IMR-90 (cell line): ENCODE measurements around the gene KLK12. TPM values are rescaled to one million over a fixed set of nuclear protein-coding genes. Genes with fewer than 3 reads are reported as not detected.

Experiments
- ATAC-seq: fragments of 200-7000 bp; cut with Tn5 transposase; 2 replicates; pipeline ENCODE4 v1.9.1; 2020; ENCODE audit warnings: low read depth, mild to moderate bottlenecking, moderate library complexity
- BruUV-seq: library from RNA; stranded (reverse); fragments of 400-500 nt; replicated peaks from 2 replicates; lab custom pipeline; 2021; lab: Mats Ljungman, UMichigan
- CTCF ChIA-PET: fragments of 300-600 bp; formaldehyde crosslinking; extraction: SDS; loops from one replicate; lab custom pipeline; 2021; ENCODE audit warnings: antibody characterized with exemption; lab: Yijun Ruan, JAX
- POLR2A ChIA-PET: fragments of 300-600 bp; sonication (Branson Sonifier 250); formaldehyde crosslinking; loops from one replicate; lab custom pipeline; 2022; ENCODE audit warnings: antibody characterized with exemption; ENCODE audit not compliant: unreplicated experiment; lab: Charles Lee
- DNase-seq: peaks from one replicate; pipeline ENCODE4 v3.0.0; 2013
- H2AFZ ChIP-seq: replicated peaks from 2 replicates; pipeline ENCODE3; 2013; ENCODE audit warnings: low read length, mild to moderate bottlenecking; ENCODE audit not compliant: poor library complexity
- H2AK5ac ChIP-seq: 2 replicates; pipeline ENCODE4 v1.6.1; 2013; ENCODE audit warnings: low read depth, low read length, inconsistent platforms
- H2AK9ac ChIP-seq: replicated peaks from 2 replicates; pipeline ENCODE3; 2013; ENCODE audit warnings: mild to moderate bottlenecking, low read depth, low read length, moderate library complexity; ENCODE audit not compliant: poor library complexity
- H2BK120ac ChIP-seq: 2 replicates; pipeline ENCODE4 v1.6.1; 2013; ENCODE audit warnings: low read depth, low read length, inconsistent platforms
- H2BK15ac ChIP-seq: 3 replicates; pipeline ENCODE4 v1.6.1; 2013; ENCODE audit warnings: low read depth, low read length, inconsistent platforms
- H2BK20ac ChIP-seq: 2 replicates; pipeline ENCODE4 v1.6.1; 2013; ENCODE audit warnings: low read depth, mild to moderate bottlenecking, inconsistent platforms, low read length, moderate library complexity
- H2BK5ac ChIP-seq: 2 replicates; pipeline ENCODE4 v1.6.1; 2013; ENCODE audit warnings: mild to moderate bottlenecking, low read depth, low read length, inconsistent platforms; ENCODE audit not compliant: poor library complexity, severe bottlenecking
- H3K14ac ChIP-seq: replicated peaks from 2 replicates; pipeline ENCODE4 v1.6.1; 2013; ENCODE audit warnings: low read depth, low read length, inconsistent platforms
- H3K18ac ChIP-seq: 2 replicates; pipeline ENCODE4 v1.6.1; 2013; ENCODE audit warnings: low read depth, low read length, control low read depth
- H3K23ac ChIP-seq: 2 replicates; pipeline ENCODE4 v1.6.1; 2013; ENCODE audit warnings: low read depth, low read length, inconsistent platforms
- H3K27ac ChIP-seq: 2 replicates; pipeline ENCODE4 v1.5.1; 2013; ENCODE audit warnings: mild to moderate bottlenecking, control low read depth, low read length; ENCODE audit not compliant: insufficient read depth
- H3K27me3 ChIP-seq: 2 replicates; pipeline ENCODE4 v1.6.1; 2013; ENCODE audit warnings: low read length; ENCODE audit not compliant: control insufficient read depth, insufficient read depth
- H3K36me3 ChIP-seq: 2 replicates; pipeline ENCODE4 v1.6.1; 2013; ENCODE audit warnings: low read length, mixed read lengths; ENCODE audit not compliant: control insufficient read depth, insufficient read depth
- H3K4ac ChIP-seq: 2 replicates; pipeline ENCODE4 v1.6.1; 2013; ENCODE audit warnings: low read depth, low read length, inconsistent platforms
- H3K4me1 ChIP-seq: 2 replicates; pipeline ENCODE4 v1.6.1; 2013; ENCODE audit warnings: low read length, mixed read lengths; ENCODE audit not compliant: control insufficient read depth, insufficient read depth
- H3K4me2 ChIP-seq: 2 replicates; pipeline ENCODE4 v1.6.1; 2013; ENCODE audit warnings: low read depth, mild to moderate bottlenecking, control low read depth, low read length, moderate library complexity
- H3K4me3 ChIP-seq: 2 replicates; pipeline ENCODE4 v1.5.1; 2013; ENCODE audit warnings: low read depth, mild to moderate bottlenecking, control low read depth, low read length, moderate library complexity; ENCODE audit not compliant: insufficient read depth
- H3K56ac ChIP-seq: 2 replicates; pipeline ENCODE4 v1.6.1; 2013; ENCODE audit warnings: low read length, inconsistent platforms; ENCODE audit not compliant: insufficient read depth; ENCODE audit errors: extremely low read depth
- H3K79me1 ChIP-seq, 2 experiments: 2 replicates each; pipeline ENCODE4 v1.6.1; 2013; ENCODE audit warnings: low read length in 2 of 2, inconsistent platforms in 1 of 2, low read depth in 1 of 2
- H3K9ac ChIP-seq: 2 replicates; pipeline ENCODE4 v1.6.1; 2013; ENCODE audit warnings: low read depth, low read length, control low read depth
- H3K9me1 ChIP-seq: 2 replicates; pipeline ENCODE4 v1.6.1; 2013; ENCODE audit warnings: low read length, inconsistent platforms; ENCODE audit not compliant: insufficient read depth
- H3K9me3 ChIP-seq: 2 replicates; pipeline ENCODE4 v1.6.1; 2013; ENCODE audit warnings: low read length; ENCODE audit not compliant: control insufficient read depth, insufficient read depth
- H4K20me1 ChIP-seq: 2 replicates; pipeline ENCODE4 v1.6.1; 2013; ENCODE audit warnings: low read length, inconsistent platforms; ENCODE audit not compliant: insufficient read depth
- H4K5ac ChIP-seq: 2 replicates; pipeline ENCODE4 v1.6.1; 2013; ENCODE audit warnings: mild to moderate bottlenecking, low read depth, low read length, control low read depth
- H4K8ac ChIP-seq, 2 experiments: 2 replicates each; pipeline ENCODE4 v1.6.1; 2013; ENCODE audit warnings: low read depth in 2 of 2, low read length in 2 of 2, control low read depth in 1 of 2, inconsistent platforms in 1 of 2
- H4K91ac ChIP-seq: 2 replicates; pipeline ENCODE4 v1.6.1; 2013; ENCODE audit warnings: low read depth, low read length, inconsistent platforms; ENCODE audit not compliant: insufficient read depth
- BHLHE40 ChIP-seq: fragments of 150-350 bp; IDR thresholded peaks from 2 replicates; pipeline ENCODE4 v1.6.1; 2016; ENCODE audit warnings: mild to moderate bottlenecking, low read depth, low read length
- CHD1 ChIP-seq: IDR thresholded peaks from 2 replicates; pipeline ENCODE4 v1.6.1; 2012; ENCODE audit warnings: low read depth, low read length, improper control_type of control experiment
- CTCF ChIP-seq: conservative IDR thresholded peaks from 2 replicates; pipeline ENCODE4 v1.5.1; 2012; ENCODE audit warnings: mild to moderate bottlenecking, low read depth, low read length, improper control_type of control experiment
- ELK1 ChIP-seq: fragments of 150-350 bp; IDR thresholded peaks from 2 replicates; pipeline ENCODE4 v1.6.1; 2016; ENCODE audit warnings: low read depth, mild to moderate bottlenecking, low read length, moderate library complexity, borderline replicate concordance
- FOS ChIP-seq: fragments of 150-350 bp; IDR thresholded peaks from 2 replicates; pipeline ENCODE4 v1.6.1; 2016; ENCODE audit warnings: low read depth, low read length
- MAFK ChIP-seq: IDR thresholded peaks from 2 replicates; pipeline ENCODE4 v1.6.1; 2012; ENCODE audit warnings: low read depth, low read length, improper control_type of control experiment
- MAZ ChIP-seq: IDR thresholded peaks from 2 replicates; pipeline ENCODE4 v1.6.1; 2012; ENCODE audit warnings: low read depth, mild to moderate bottlenecking, low read length, improper control_type of control experiment, moderate library complexity, borderline replicate concordance
- MXI1 ChIP-seq: IDR thresholded peaks from 2 replicates; pipeline ENCODE4 v1.6.1; 2012; ENCODE audit warnings: low read depth, mild to moderate bottlenecking, low read length, moderate library complexity, borderline replicate concordance
- NFE2L2 ChIP-seq: fragments of 150-350 bp; IDR thresholded peaks from 2 replicates; pipeline ENCODE4 v1.6.1; 2016; ENCODE audit warnings: low read depth, mild to moderate bottlenecking, low read length
- RAD21 ChIP-seq: IDR thresholded peaks from 2 replicates; pipeline ENCODE4 v1.6.1; 2012; ENCODE audit warnings: low read length, improper control_type of control experiment
- RCOR1 ChIP-seq: IDR thresholded peaks from 2 replicates; pipeline ENCODE4 v1.6.1; 2012; ENCODE audit warnings: mild to moderate bottlenecking, low read length, improper control_type of control experiment; ENCODE audit not compliant: insufficient replicate concordance
- WGBS, 2 experiments: methylation state at CpG; one replicate each; pipeline versions ENCODE4 v1.1.5 to v1.1.7; 2013; ENCODE audit warnings: missing lambda C conversion rate in 2 of 2; ENCODE audit not compliant: insufficient read length in 1 of 2; ENCODE audit errors: extremely low coverage in 2 of 2; 5-methylcytosine and 5-hydroxymethylcytosine counted together
- dilution Hi-C: fragments of 300-500 bp; cut with HindIII; formaldehyde crosslinking; loops from one replicate; pipeline ENCODE4 v1.14.3; 2018; ENCODE audit warnings: low sequenced_read_pairs; ENCODE audit not compliant: unreplicated experiment
- in situ Hi-C: fragments of 300-500 bp; cut with MboI; formaldehyde crosslinking; loops from 3 replicates; pipeline ENCODE4 v1.14.3; 2019; ENCODE audit warnings: low sequenced_read_pairs, inconsistent platforms, mixed read lengths
- intact Hi-C: fragments of 100-400 bp; cut with micrococcal nuclease; formaldehyde crosslinking; loops from 2 replicates; pipeline ENCODE4 v1.10.0; 2022
- polyA plus RNA-seq, 3 experiments: library from polyadenylated mRNA; depleted of rRNA; stranded (reverse); fragments of >200 nt; gene quantifications; 2 replicates each; pipeline ENCODE4 v1.2.3, GENCODE V29; 2012; ENCODE audit warnings: low replicate concordance in 1 of 3
- total RNA-seq: library from RNA; depleted of rRNA; stranded (reverse); fragments of >200 nt; gene quantifications from 2 replicates; pipeline ENCODE4 v1.2.3, GENCODE V29; 2012

KLK12 gene
- total and polyA plus RNA-seq, 2 of the 4 experiments (the other 2 are of a cell fraction), result not detected

- POLR2A ChIA-PET, result no interaction called here
Observed at GRCh38 chr19:51071095-51071405, 36.2 kb upstream of the KLK12 start.

More at GRCh38 chr19:51071095-51071405, 36.2 kb upstream of the KLK12 start:
- no peaks in the 10 kb centered on the region for H3K9me1 ChIP-seq
- H2AK5ac ChIP-seq, result no peak overlapping the region
- H3K4me1 ChIP-seq, result no peaks in the 10 kb centered on the region
- H2BK120ac ChIP-seq, result no peak overlapping the region
- in situ Hi-C loops (no loop called here), dilution Hi-C loops (no loop called here), intact Hi-C loops (no loop called here)
- no peaks in the 10 kb centered on the region for H4K20me1 ChIP-seq
- H2BK20ac ChIP-seq, result no peak overlapping the region
- no peak overlapping the region for H2BK5ac ChIP-seq
- ATAC-seq, result no peak
- H3K56ac ChIP-seq, result no peak overlapping the region
- H3K4me2 ChIP-seq, result no peak overlapping the region
- no peaks in the 10 kb centered on the region; the same call in 1 of the 2 replicates for H3K9me3 ChIP-seq
- no peak for DNase-seq
- no peak overlapping the region for H2BK15ac ChIP-seq
- no peak overlapping the region for H3K9ac ChIP-seq
- no CpG with 5 or more reads among the region's 4 CpGs for WGBS, 2 experiments
- H4K5ac ChIP-seq, result no peak overlapping the region
- no peaks in the 10 kb centered on the region for H3K27me3 ChIP-seq
- H3K36me3 ChIP-seq, result no peaks in the 10 kb centered on the region
- no peak overlapping the region for H4K8ac ChIP-seq
- H3K27ac ChIP-seq, result no peak overlapping the region
- no peak overlapping the region for H4K91ac ChIP-seq
- no peak overlapping the region for H3K18ac ChIP-seq
- H2AK9ac ChIP-seq, result no peak overlapping the region
- TF ChIP-seq ELK1, result no peak
- no peak for TF ChIP-seq NFE2L2
- TF ChIP-seq FOS, result no peak
- no peak for TF ChIP-seq MXI1
- TF ChIP-seq CTCF, result no peak
- TF ChIP-seq MAFK, result no peak
- TF ChIP-seq MAZ, result no peak
- no peak for TF ChIP-seq RAD21
- TF ChIP-seq BHLHE40, result no peak
- TF ChIP-seq RCOR1, result no peak
- TF ChIP-seq CHD1, result no peak
- H2AFZ ChIP-seq, result no peak overlapping the region
- H3K23ac ChIP-seq, result no peak overlapping the region
- H3K4me3 ChIP-seq, result no peak overlapping the region
- H3K4ac ChIP-seq, result no peak overlapping the region
- no peaks in the 10 kb centered on the region for H3K79me1 ChIP-seq
- CTCF ChIA-PET, result no interaction called here
- BruUV-seq, result no TSS peak
- no peak overlapping the region for H3K14ac ChIP-seq
